Measurements from ENCODE around the gene S100A7A. TPM values are rescaled to one million over a fixed set of nuclear protein-coding genes. Genes with fewer than 3 reads are reported as not detected.

The S100A7A gene
- total and polyA plus RNA-seq, 2 of the 13 experiments (the other 11 are each of a cell fraction or from before 2014, with no cell fraction given): not detected

- intact Hi-C loops (cut with micrococcal nuclease; ENCODE audit: unreplicated experiment): no loop called here
- Histone ChIP-seq H3K36me3 (replicated peaks in 1 of 2; ENCODE audit: control insufficient read depth in 1 of 2, insufficient read depth in 2 of 2, low read length in 2 of 2) (no peaks in the 10 kb centered on the region), H2AFZ (ENCODE audit: low read length) (no peak overlapping the region), H3K4me2 (ENCODE audit: low read depth, low read length) (no peak overlapping the region), H3K4me1 (ENCODE audit: insufficient read depth, low read length) (no peaks in the 10 kb centered on the region), H3K9me3 (ENCODE audit: low read length) (no peaks in the 10 kb centered on the region), H3K79me2 (ENCODE audit: insufficient read depth, low read length) (no peaks in the 10 kb centered on the region), H4K20me1 (ENCODE audit: insufficient read depth, low read length) (no peaks in the 10 kb centered on the region), H3K27ac (ENCODE audit: extremely low read length, insufficient read depth, low read length) (no peak overlapping the region), H3K4me3 (replicated peaks in 1 of 3; ENCODE audit: insufficient read depth in 1 of 3, low read depth in 2 of 3, low read length in 3 of 3) (no peak overlapping the region), H3K9ac (ENCODE audit: insufficient read depth, low read depth, low read length) (no peak overlapping the region), H3K27me3 (ENCODE audit: control insufficient read depth in 1 of 2, insufficient read depth in 2 of 2, low read length in 2 of 2) (no peaks in the 10 kb centered on the region; a peak in 2 of 5 replicates)
- TF ChIP-seq CCDC6 (CRISPR knock-in tag; IDR thresholded peaks at IDR 0.05): no peak
- no peak for TF ChIP-seq RAD21 (CRISPR knock-in tag; IDR thresholded peaks at IDR 0.05)
- TF ChIP-seq ZNF512 (CRISPR knock-in tag; IDR thresholded peaks at IDR 0.05): no peak
- FAIRE-seq (no peak), ATAC-seq (no peak), DNase-seq (ENCODE audit: low spot score) (no peak)
- POLR2A ChIA-PET: no interaction called here
- WGBS (ENCODE audit: low lambda C conversion rate): 0% methylated on average over 1 of the region's 1 CpG
- CTCF ChIA-PET (ENCODE audit: low intra/inter-chr PET ratio, low total read pairs): no interaction called here
- BruUV-seq (replicated peaks): no TSS peak
- in situ Hi-C loops (cut with HindIII; ENCODE audit: extremely low pct_ligation_motif_present, low pct_unique_long_range_greater_than_20kb): no loop called here
Measured at GRCh38 chr1:153389401-153389800, 26.9 kb upstream of the S100A7A start.

- H3K27me3 ChIP-seq (ENCODE audit: control insufficient read depth in 1 of 2, insufficient read depth in 2 of 2, low read length in 2 of 2): peaks cover 0 to 2% of the 10 kb centered on the region in 2 experiments; a peak in 3 of 5 replicates
- no peak for FAIRE-seq
- in situ Hi-C loops (cut with HindIII; ENCODE audit: extremely low pct_ligation_motif_present, low pct_unique_long_range_greater_than_20kb): no loop called here
- TF ChIP-seq GPN1 (CRISPR knock-in tag; IDR thresholded peaks at IDR 0.05; ENCODE audit: borderline replicate concordance) (no peak), ZNF589 (CRISPR knock-in tag; conservative IDR thresholded peaks at IDR 0.05) (no peak), SMAD3 (CRISPR knock-in tag; IDR thresholded peaks at IDR 0.05) (no peak), ZNF251 (CRISPR knock-in tag; IDR thresholded peaks at IDR 0.05) (no peak), SUZ12 (IDR thresholded peaks at IDR 0.05; ENCODE audit: low read depth, low read length) (no peak), HNF1A (IDR thresholded peaks at IDR 0.05; ENCODE audit: low read depth) (no peak), HNF1A (CRISPR knock-in tag; IDR thresholded peaks at IDR 0.05; ENCODE audit: borderline replicate concordance) (no peak), XRCC5 (optimal IDR thresholded peaks at IDR 0.05; ENCODE audit: low read length) (no peak), MEIS1 (CRISPR knock-in tag; IDR thresholded peaks at IDR 0.05; ENCODE audit: borderline replicate concordance) (no peak)
- ATAC-seq: no peak
- no TSS peak for BruUV-seq (replicated peaks)
- no peaks in the 10 kb centered on the region for H4K20me1 ChIP-seq (ENCODE audit: insufficient read depth, low read length)
- no peak overlapping the region for H3K4me2 ChIP-seq (ENCODE audit: low read depth, low read length)
- no peaks in the 10 kb centered on the region for H3K4me1 ChIP-seq (ENCODE audit: insufficient read depth, low read length)
- no peaks in the 10 kb centered on the region for H3K9me3 ChIP-seq (ENCODE audit: low read length)
- no peaks in the 10 kb centered on the region for H3K36me3 ChIP-seq (replicated peaks in 1 of 2; ENCODE audit: control insufficient read depth in 1 of 2, insufficient read depth in 2 of 2, low read length in 2 of 2)
- H3K9ac ChIP-seq (ENCODE audit: insufficient read depth, low read depth, low read length): no peak overlapping the region
- ChIA-PET CTCF (ENCODE audit: low intra/inter-chr PET ratio, low total read pairs) (no interaction called here), POLR2A (no interaction called here)
- intact Hi-C loops (cut with micrococcal nuclease; ENCODE audit: unreplicated experiment): loop anchor here (10.0 kb wide), 2 partner anchors 55 to 995 kb away; no protein-coding TSS in a partner anchor
- 15% methylated on average over 13 of the region's 17 CpGs for WGBS (ENCODE audit: low lambda C conversion rate)
- H3K27ac ChIP-seq (ENCODE audit: extremely low read length, insufficient read depth, low read length): no peak overlapping the region
- no peak overlapping the region for H3K4me3 ChIP-seq (replicated peaks in 1 of 3; ENCODE audit: insufficient read depth in 1 of 3, low read depth in 2 of 3, low read length in 3 of 3)
- no peak overlapping the region for H2AFZ ChIP-seq (ENCODE audit: low read length)
- no peaks in the 10 kb centered on the region for H3K79me2 ChIP-seq (ENCODE audit: insufficient read depth, low read length)
- DNase-seq (ENCODE audit: low spot score): no peak
Measured at GRCh38 chr1:153389973-153390879, 26.1 kb upstream of the S100A7A start.
